ENCODE measurements around the gene KIAA0319L.

KIAA0319L gene

DNA sequence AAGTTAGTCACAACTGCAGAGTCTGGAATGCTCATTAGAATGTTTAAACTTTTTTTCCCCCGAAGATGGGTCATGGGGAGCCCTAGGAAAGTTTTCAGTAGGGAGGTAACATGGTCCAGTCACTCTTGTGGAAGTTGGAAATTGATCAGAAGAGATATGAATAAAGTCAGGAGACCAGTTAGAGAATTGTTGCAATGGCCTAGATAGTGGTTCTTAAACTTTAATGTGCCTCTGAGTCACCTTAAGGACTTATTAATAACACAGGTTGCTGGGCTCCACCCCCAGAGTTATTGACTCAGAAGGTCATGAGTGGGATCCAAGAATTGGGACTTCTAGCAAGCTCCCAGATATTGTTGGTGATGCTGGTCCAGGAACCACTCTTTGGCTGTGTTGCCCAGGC, 12.7 kb upstream of the KIAA0319L start:
- no peak for DNase-seq
- Histone ChIP-seq H3K27me3 (ENCODE audit: control insufficient read depth in 1 of 2, insufficient read depth in 1 of 2, low read length in 2 of 2) (peaks cover 32 to 42% of the 10 kb centered on the region in 2 experiments), H3K14ac (ENCODE audit: low read length in 2 of 2) (no peak overlapping the region), H4K91ac (ENCODE audit: low read length) (no peak overlapping the region), H3K4me1 (ENCODE audit: control insufficient read depth, insufficient read depth, low read depth, low read length) (peaks cover 15% of the 10 kb centered on the region), H3K23ac (ENCODE audit: low read length in 2 of 2) (no peak overlapping the region), H3K4me2 (ENCODE audit: low read length, poor library complexity, severe bottlenecking) (no peak overlapping the region), H4K8ac (ENCODE audit: low read length) (no peak overlapping the region), H3K9me3 (ENCODE audit: control insufficient read depth, low read length) (no peaks in the 10 kb centered on the region), H3K4ac (ENCODE audit: low read depth in 1 of 2, low read length in 2 of 2) (no peak overlapping the region), H2BK5ac (ENCODE audit: low read depth, low read length, poor library complexity, severe bottlenecking) (no peak overlapping the region), H3K36me3 (ENCODE audit: control insufficient read depth in 1 of 2, insufficient read depth in 2 of 2, low read depth in 1 of 2, low read length in 2 of 2) (peaks cover 21 to 22% of the 10 kb centered on the region in 2 experiments), H3K27ac (ENCODE audit: low read length, poor library complexity, severe bottlenecking) (no peak overlapping the region), H2AFZ (ENCODE audit: low read depth, low read length) (no peak overlapping the region), H3K79me1 (replicated peaks; ENCODE audit: low read length, poor library complexity, severe bottlenecking) (peaks cover 4% of the 10 kb centered on the region), H2BK120ac (ENCODE audit: low read depth, low read length) (no peak overlapping the region), H2AK5ac (ENCODE audit: low read length, severe bottlenecking) (no peak overlapping the region), H2BK15ac (ENCODE audit: low read depth, poor library complexity, severe bottlenecking) (no peak overlapping the region), H3K9ac (ENCODE audit: low read length) (peak overlapping the region; percentile 52), H3K18ac (ENCODE audit: low read depth in 1 of 2, low read length in 2 of 2) (no peak overlapping the region), H2BK12ac (ENCODE audit: low read length in 2 of 2) (no peak overlapping the region), H3K4me3 (ENCODE audit: insufficient read depth in 1 of 2, low read depth in 1 of 2, low read length in 2 of 2) (no peak overlapping the region)
- 57% methylated on average over 1 of the region's 1 CpG for WGBS

DNA sequence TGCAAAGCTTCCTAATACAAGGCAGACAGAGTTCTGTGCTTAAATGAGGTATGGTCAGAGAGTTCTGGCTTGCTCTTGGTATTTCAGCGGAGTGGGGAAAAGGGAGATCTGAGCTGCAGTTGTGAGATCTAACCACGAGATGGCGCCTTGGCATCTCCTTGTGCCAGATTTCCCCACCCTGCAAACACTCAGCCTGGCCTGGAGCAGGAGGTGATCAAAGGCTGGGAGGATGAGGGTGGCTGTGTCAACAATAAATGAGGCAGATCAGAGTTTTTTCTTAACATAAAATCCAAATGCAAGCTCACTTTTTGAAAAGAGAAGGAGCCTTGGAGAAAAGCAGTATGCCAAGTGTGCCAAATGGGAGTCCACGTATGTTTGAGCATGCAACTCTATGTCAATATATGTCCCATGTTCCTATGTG, 11.8 kb upstream of the KIAA0319L start:
- Histone ChIP-seq H2AK5ac (ENCODE audit: low read length, severe bottlenecking) (no peak overlapping the region), H2BK5ac (ENCODE audit: low read depth, low read length, poor library complexity, severe bottlenecking) (no peak overlapping the region), H2BK15ac (ENCODE audit: low read depth, poor library complexity, severe bottlenecking) (no peak overlapping the region), H2BK12ac (ENCODE audit: low read length in 2 of 2) (no peak overlapping the region), H3K4me3 (ENCODE audit: insufficient read depth in 1 of 2, low read depth in 1 of 2, low read length in 2 of 2) (no peak overlapping the region), H3K4me1 (ENCODE audit: control insufficient read depth, insufficient read depth, low read depth, low read length) (peaks cover 13% of the 10 kb centered on the region), H3K4ac (ENCODE audit: low read depth in 1 of 2, low read length in 2 of 2) (no peak overlapping the region), H3K79me1 (replicated peaks; ENCODE audit: low read length, poor library complexity, severe bottlenecking) (peaks cover 7% of the 10 kb centered on the region), H3K18ac (ENCODE audit: low read depth in 1 of 2, low read length in 2 of 2) (no peak overlapping the region), H3K36me3 (ENCODE audit: control insufficient read depth in 1 of 2, insufficient read depth in 2 of 2, low read depth in 1 of 2, low read length in 2 of 2) (peaks cover 28 to 31% of the 10 kb centered on the region in 2 experiments), H3K23ac (ENCODE audit: low read length in 2 of 2) (no peak overlapping the region), H3K9ac (ENCODE audit: low read length) (peak overlapping the region; percentile 52), H3K9me3 (ENCODE audit: control insufficient read depth, low read length) (no peaks in the 10 kb centered on the region), H4K91ac (ENCODE audit: low read length) (no peak overlapping the region), H3K14ac (ENCODE audit: low read length in 2 of 2) (no peak overlapping the region), H4K8ac (ENCODE audit: low read length) (no peak overlapping the region), H3K27ac (ENCODE audit: low read length, poor library complexity, severe bottlenecking) (no peak overlapping the region), H3K4me2 (ENCODE audit: low read length, poor library complexity, severe bottlenecking) (no peak overlapping the region), H3K27me3 (ENCODE audit: control insufficient read depth in 1 of 2, insufficient read depth in 1 of 2, low read length in 2 of 2) (peaks cover 24 to 35% of the 10 kb centered on the region in 2 experiments), H2BK120ac (ENCODE audit: low read depth, low read length) (no peak overlapping the region), H2AFZ (ENCODE audit: low read depth, low read length) (no peak overlapping the region)
- peak; percentile 72 for DNase-seq
- WGBS: 50% methylated on average over 2 of the region's 4 CpGs

DNA sequence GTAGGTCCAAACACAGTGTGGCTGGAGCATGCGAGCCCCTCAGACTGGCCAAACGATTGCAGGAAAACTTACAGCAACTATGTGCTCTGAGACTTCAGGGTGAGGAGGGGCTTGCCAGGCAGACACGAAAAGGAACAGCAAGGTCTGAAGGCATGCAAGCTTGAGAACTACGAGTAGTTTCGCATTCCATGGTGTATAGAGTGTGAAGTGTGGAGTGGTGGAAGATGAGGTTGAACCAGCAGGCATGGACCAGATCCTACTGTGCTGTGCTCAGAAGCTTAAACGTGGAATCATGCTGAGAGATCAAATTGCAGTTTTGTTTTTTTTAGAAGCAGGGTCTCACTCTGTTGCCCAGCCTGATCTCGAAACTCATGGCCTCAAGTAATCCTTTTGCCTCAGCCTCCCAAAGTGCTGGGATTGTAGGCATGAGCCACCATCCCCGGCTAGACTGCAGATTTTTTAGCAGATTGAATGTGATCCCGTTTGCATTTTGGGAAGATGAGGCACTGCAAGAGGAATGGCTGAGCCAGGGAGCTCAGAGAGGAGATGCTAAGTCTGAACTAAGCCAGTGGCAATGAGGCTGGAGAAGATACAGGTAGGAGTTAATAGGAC, 10.8 kb upstream of the KIAA0319L start:
- no peak overlapping the region for H2BK120ac ChIP-seq (ENCODE audit: low read depth, low read length)
- 67% methylated on average over 9 of the region's 9 CpGs for WGBS
- H3K4me2 ChIP-seq (ENCODE audit: low read length, poor library complexity, severe bottlenecking): no peak overlapping the region
- no peak overlapping the region for H3K4me3 ChIP-seq (ENCODE audit: insufficient read depth in 1 of 2, low read depth in 1 of 2, low read length in 2 of 2)
- H3K27ac ChIP-seq (ENCODE audit: low read length, poor library complexity, severe bottlenecking): no peak overlapping the region
- no peak overlapping the region for H3K9ac ChIP-seq (ENCODE audit: low read length)
- H4K91ac ChIP-seq (ENCODE audit: low read length): peak overlapping the region; percentile 10
- DNase-seq: no peak
- no peak overlapping the region for H2BK12ac ChIP-seq (ENCODE audit: low read length in 2 of 2)
- no peaks in the 10 kb centered on the region for H3K9me3 ChIP-seq (ENCODE audit: control insufficient read depth, low read length)
- H2BK5ac ChIP-seq (ENCODE audit: low read depth, low read length, poor library complexity, severe bottlenecking): no peak overlapping the region
- H3K23ac ChIP-seq (ENCODE audit: low read length in 2 of 2): no peak overlapping the region
- H3K79me1 ChIP-seq (replicated peaks; ENCODE audit: low read length, poor library complexity, severe bottlenecking): peaks cover 8% of the 10 kb centered on the region
- no peak overlapping the region for H2BK15ac ChIP-seq (ENCODE audit: low read depth, poor library complexity, severe bottlenecking)
- H3K27me3 ChIP-seq (ENCODE audit: control insufficient read depth in 1 of 2, insufficient read depth in 1 of 2, low read length in 2 of 2): peaks cover 18 to 28% of the 10 kb centered on the region in 2 experiments
- H3K4me1 ChIP-seq (ENCODE audit: control insufficient read depth, insufficient read depth, low read depth, low read length): peaks cover 3% of the 10 kb centered on the region
- no peak overlapping the region for H3K14ac ChIP-seq (ENCODE audit: low read length in 2 of 2)
- no peak overlapping the region for H2AFZ ChIP-seq (ENCODE audit: low read depth, low read length)
- H3K36me3 ChIP-seq (ENCODE audit: control insufficient read depth in 1 of 2, insufficient read depth in 2 of 2, low read depth in 1 of 2, low read length in 2 of 2): peaks cover 35 to 41% of the 10 kb centered on the region in 2 experiments
- H2AK5ac ChIP-seq (ENCODE audit: low read length, severe bottlenecking): no peak overlapping the region
- no peak overlapping the region for H4K8ac ChIP-seq (ENCODE audit: low read length)
- no peak overlapping the region for H3K18ac ChIP-seq (ENCODE audit: low read depth in 1 of 2, low read length in 2 of 2)
- H3K4ac ChIP-seq (ENCODE audit: low read depth in 1 of 2, low read length in 2 of 2): no peak overlapping the region

GRCh38 chr1:35565742-35566133, 8.5 kb upstream of the KIAA0319L start:
- Histone ChIP-seq H3K79me1 (replicated peaks; ENCODE audit: low read length, poor library complexity, severe bottlenecking) (peaks cover 18% of the 10 kb centered on the region), H3K9ac (ENCODE audit: low read length) (no peak overlapping the region), H4K8ac (ENCODE audit: low read length) (no peak overlapping the region), H2BK120ac (ENCODE audit: low read depth, low read length) (no peak overlapping the region), H3K27ac (ENCODE audit: low read length, poor library complexity, severe bottlenecking) (no peak overlapping the region), H3K4me2 (ENCODE audit: low read length, poor library complexity, severe bottlenecking) (no peak overlapping the region), H3K18ac (ENCODE audit: low read depth in 1 of 2, low read length in 2 of 2) (no peak overlapping the region), H4K91ac (ENCODE audit: low read length) (no peak overlapping the region), H3K23ac (ENCODE audit: low read length in 2 of 2) (no peak overlapping the region), H2AK5ac (ENCODE audit: low read length, severe bottlenecking) (no peak overlapping the region), H3K27me3 (ENCODE audit: control insufficient read depth in 1 of 2, insufficient read depth in 1 of 2, low read length in 2 of 2) (peaks cover 0 to 6% of the 10 kb centered on the region in 2 experiments), H2BK15ac (ENCODE audit: low read depth, poor library complexity, severe bottlenecking) (no peak overlapping the region), H3K14ac (ENCODE audit: low read length in 2 of 2) (no peak overlapping the region), H2AFZ (ENCODE audit: low read depth, low read length) (no peak overlapping the region), H2BK5ac (ENCODE audit: low read depth, low read length, poor library complexity, severe bottlenecking) (no peak overlapping the region), H3K36me3 (ENCODE audit: control insufficient read depth in 1 of 2, insufficient read depth in 2 of 2, low read depth in 1 of 2, low read length in 2 of 2) (peaks cover 57 to 64% of the 10 kb centered on the region in 2 experiments), H2BK12ac (ENCODE audit: low read length in 2 of 2) (no peak overlapping the region), H3K4ac (ENCODE audit: low read depth in 1 of 2, low read length in 2 of 2) (no peak overlapping the region), H3K4me3 (ENCODE audit: insufficient read depth in 1 of 2, low read depth in 1 of 2, low read length in 2 of 2) (no peak overlapping the region), H3K9me3 (ENCODE audit: control insufficient read depth, low read length) (no peaks in the 10 kb centered on the region), H3K4me1 (ENCODE audit: control insufficient read depth, insufficient read depth, low read depth, low read length) (peaks cover 13% of the 10 kb centered on the region)
- DNase-seq: no peak
- 96% methylated on average over 11 of the region's 11 CpGs for WGBS

Measured in mesenchymal stem cell (in vitro differentiated cells and primary cell).